H1 (cell line): ENCODE measurements around the gene CDH20.

Source experiments
- ATF2 ChIP-seq: IDR thresholded peaks from 2 replicates; pipeline ENCODE4 v1.6.1; 2012; ENCODE audit warnings: low read length, inconsistent platforms
- BRCA1 ChIP-seq: IDR thresholded peaks from 2 replicates; pipeline ENCODE4 v1.6.1; 2012; ENCODE audit warnings: low read depth, low read length, improper control_type of control experiment
- CEBPB ChIP-seq: IDR thresholded peaks from 2 replicates; pipeline ENCODE4 v1.6.1; 2012; ENCODE audit warnings: low read depth, low read length
- CHD2 ChIP-seq: IDR thresholded peaks from 2 replicates; pipeline ENCODE4 v1.6.1; 2012; ENCODE audit warnings: low read length, improper control_type of control experiment
- CHD7 ChIP-seq: fragments of 300-600 bp; sonication (generic); IDR thresholded peaks from 2 replicates; pipeline ENCODE4 v1.7.1; 2012; ENCODE audit warnings: low read length, moderate library complexity, mild to moderate bottlenecking, inconsistent platforms; ENCODE audit not compliant: insufficient replicate concordance
- CTCF ChIP-seq, 3 experiments: IDR thresholded peaks; 1 replicate in 2 of 3; 2 replicates in 1 of 3; pipeline versions ENCODE4 v1.5.1 to v1.6.1; 2011; ENCODE audit warnings: low read length in 3 of 3, mild to moderate bottlenecking in 3 of 3, inconsistent platforms in 2 of 3, low read depth in 1 of 3, moderate library complexity in 1 of 3; ENCODE audit not compliant: insufficient read depth in 1 of 3; ENCODE audit errors: control extremely low read depth in 1 of 3
- HDAC2 ChIP-seq, 2 experiments: fragments of 300-600 bp in 1 of 2; sonication (generic) in 1 of 2; IDR thresholded peaks; 2 replicates each; pipeline ENCODE4 v1.6.1; 2011 to 2012; ENCODE audit warnings: low read depth in 2 of 2, low read length in 2 of 2, mild to moderate bottlenecking in 2 of 2, moderate library complexity in 2 of 2, borderline replicate concordance in 1 of 2, inconsistent platforms in 1 of 2
- MAX ChIP-seq: IDR thresholded peaks from 2 replicates; pipeline ENCODE4 v1.6.1; 2012; ENCODE audit warnings: inconsistent platforms
- NANOG ChIP-seq: IDR thresholded peaks from 2 replicates; pipeline ENCODE4 v1.6.1; 2011; ENCODE audit warnings: low read length, low read depth, mild to moderate bottlenecking, inconsistent platforms; ENCODE audit not compliant: insufficient read depth, poor library complexity, severe bottlenecking
- POLR2A ChIP-seq, 2 experiments: IDR thresholded peaks; 1 replicate in 1 of 2; 2 replicates in 1 of 2; pipeline ENCODE4 v1.6.1; 2011; ENCODE audit warnings: low read depth in 2 of 2, low read length in 2 of 2, mild to moderate bottlenecking in 2 of 2; ENCODE audit errors: control extremely low read depth in 1 of 2
- POLR2AphosphoS5 ChIP-seq: IDR thresholded peaks from 2 replicates; pipeline ENCODE4 v1.6.1; 2011; ENCODE audit warnings: low read depth, low read length
- TAF1 ChIP-seq: IDR thresholded peaks from 2 replicates; pipeline ENCODE4 v1.6.1; 2011; ENCODE audit warnings: mild to moderate bottlenecking, low read depth, low read length

GRCh38 chr18:61543518-61543917, 210.3 kb downstream of the CDH20 start:
- TF ChIP-seq CTCF (IDR thresholded peaks at IDR 0.05; ENCODE audit: control extremely low read depth in 1 of 3, insufficient read depth in 1 of 3, low read depth in 1 of 3, low read length in 3 of 3) (no peak), CEBPB (no peak), BRCA1 (no peak), POLR2A (IDR thresholded peaks at IDR 0.05; ENCODE audit: control extremely low read depth in 1 of 2, low read depth in 2 of 2, low read length in 2 of 2) (no peak), POLR2AphosphoS5 (no peak), HDAC2 (IDR thresholded peaks at IDR 0.05; ENCODE audit: borderline replicate concordance in 1 of 2, low read depth in 2 of 2, low read length in 2 of 2) (no peak), NANOG (no peak), ATF2 (no peak), TAF1 (no peak), CHD2 (no peak), MAX (no peak), CHD7 (no peak)
